Nephron (organoid): ENCODE results near the gene IL22RA1.
A peak's percentile ranks its signal among the peaks of the same experiment; 100 is the strongest.

Experiments used
- H3K27ac Mint-ChIP-seq, 3 experiments: 2 replicates each; pipeline ENCODE4 v1.8.0; 2020; ENCODE audit warnings: mixed read lengths in 3 of 3, mild to moderate bottlenecking in 2 of 3, moderate library complexity in 1 of 3
- H3K27me3 Mint-ChIP-seq: 2 replicates; pipeline ENCODE4 v1.8.0; 2021; ENCODE audit warnings: low read depth, mild to moderate bottlenecking, moderate library complexity, mixed read lengths
- H3K36me3 Mint-ChIP-seq: 2 replicates; pipeline ENCODE4 v1.8.0; 2020; ENCODE audit warnings: low read depth, mixed read lengths
- H3K4me1 Mint-ChIP-seq: 2 replicates; pipeline ENCODE4 v1.8.0; 2020; ENCODE audit warnings: mixed read lengths
- H3K4me3 Mint-ChIP-seq, 3 experiments: 2 replicates each; pipeline ENCODE4 v1.8.0; 2020; ENCODE audit warnings: mild to moderate bottlenecking in 3 of 3, mixed read lengths in 3 of 3, moderate library complexity in 2 of 3
- H3K9me3 Mint-ChIP-seq: 2 replicates; pipeline ENCODE4 v1.8.0; 2020; ENCODE audit warnings: mixed read lengths
- CTCF ChIP-seq, 3 experiments: fragments of 200-600 bp; sonication (generic); IDR thresholded peaks; one replicate each; pipeline ENCODE4 v1.5.0; 2021; ENCODE audit warnings: antibody characterized with exemption in 3 of 3; ENCODE audit not compliant: unreplicated experiment in 3 of 3

Gene IL22RA1

GRCh38 chr1:24071941-24072340 lies 71.0 kb downstream of the IL22RA1 start:
- Mint-ChIP-seq H3K4me3 (no peak overlapping the region), H3K9me3 (no peaks in the 10 kb centered on the region), H3K27me3 (peaks cover 3% of the 10 kb centered on the region), H3K4me1 (peaks cover 5% of the 10 kb centered on the region), H3K36me3 (no peaks in the 10 kb centered on the region), H3K27ac (no peak overlapping the region)
- TF ChIP-seq CTCF (IDR thresholded peaks at IDR 0.05; ENCODE audit: unreplicated experiment in 3 of 3), result no peak

GRCh38 chr1:24070821-24071393 lies 72.0 kb downstream of the IL22RA1 start:
- Mint-ChIP-seq H3K36me3 (no peaks in the 10 kb centered on the region), H3K27me3 (peaks cover 3% of the 10 kb centered on the region), H3K27ac (peak overlapping the region in 1 of 3 experiments; percentile 26), H3K4me1 (peaks cover 5% of the 10 kb centered on the region), H3K9me3 (no peaks in the 10 kb centered on the region), H3K4me3 (no peak overlapping the region)
- peak; percentile 84 to 86 (median 85) for TF ChIP-seq CTCF (IDR thresholded peaks at IDR 0.05; ENCODE audit: unreplicated experiment in 3 of 3)

GRCh38 chr1:24069817-24070216 lies 73.1 kb downstream of the IL22RA1 start:
- Mint-ChIP-seq H3K4me1 (peaks cover 5% of the 10 kb centered on the region), H3K36me3 (no peaks in the 10 kb centered on the region), H3K9me3 (no peaks in the 10 kb centered on the region), H3K27ac (no peak overlapping the region), H3K27me3 (peaks cover 3% of the 10 kb centered on the region), H3K4me3 (no peak overlapping the region)
- TF ChIP-seq CTCF (IDR thresholded peaks at IDR 0.05; ENCODE audit: unreplicated experiment in 3 of 3), result no peak
